GM12878 (cell line): ENCODE results near the gene MB21D2. TPM values are rescaled to one million over a fixed set of nuclear protein-coding genes. Genes with fewer than 3 reads are reported as not detected.

Experiments used
- ASH2L ChIP-seq: fragments of 300-600, 200-600 bp; sonication (generic); IDR thresholded peaks from 2 replicates; pipeline ENCODE4 v1.6.1; 2017; ENCODE audit warnings: low read depth, mild to moderate bottlenecking, borderline replicate concordance
- CBFB ChIP-seq: IDR thresholded peaks from 2 replicates; pipeline ENCODE4 v1.6.1; 2016; ENCODE audit warnings: antibody characterized with exemption, low read depth
- CREM ChIP-seq: IDR thresholded peaks from 2 replicates; pipeline ENCODE4 v1.6.1; 2014; ENCODE audit warnings: antibody characterized with exemption, low read depth
- ESRRA ChIP-seq: IDR thresholded peaks from 2 replicates; pipeline ENCODE4 v1.6.1; 2012; ENCODE audit warnings: mild to moderate bottlenecking, low read length, improper control_type of control experiment
- FOS ChIP-seq: IDR thresholded peaks from 3 replicates; pipeline ENCODE4 v1.6.1; 2011; ENCODE audit warnings: borderline replicate concordance; ENCODE audit not compliant: insufficient read length; ENCODE audit errors: extremely low read depth
- GABPA ChIP-seq: IDR thresholded peaks from 2 replicates; pipeline ENCODE4 v1.6.1; 2014; ENCODE audit warnings: antibody characterized with exemption, low read depth, mild to moderate bottlenecking, inconsistent platforms
- HDAC2 ChIP-seq: fragments of 200-600 bp; sonication (generic); IDR thresholded peaks from 2 replicates; pipeline ENCODE4 v1.6.1; 2017
- HDGF ChIP-seq: fragments of 450-650 bp; IDR thresholded peaks from 2 replicates; pipeline ENCODE4 v1.6.1; 2016; ENCODE audit warnings: antibody characterized with exemption
- IKZF2 ChIP-seq, 2 experiments: fragments of 450-650 bp; IDR thresholded peaks; 2 replicates each; pipeline ENCODE4 v1.6.1; 2017; ENCODE audit warnings: mild to moderate bottlenecking in 2 of 2, moderate library complexity in 2 of 2
- LARP7 ChIP-seq: fragments of 450-650 bp; IDR thresholded peaks from 2 replicates; pipeline ENCODE4 v1.6.1; 2017; ENCODE audit warnings: mild to moderate bottlenecking
- MTA2 ChIP-seq: fragments of 450-650 bp; IDR thresholded peaks from 2 replicates; pipeline ENCODE4 v1.6.1; 2016; ENCODE audit warnings: low read depth, mild to moderate bottlenecking, moderate library complexity
- MYC ChIP-seq: IDR thresholded peaks from 2 replicates; pipeline ENCODE4 v1.6.1; 2011; ENCODE audit warnings: mild to moderate bottlenecking, low read length, moderate library complexity, inconsistent platforms; ENCODE audit not compliant: insufficient read depth, insufficient replicate concordance, insufficient read length, severe bottlenecking
- NBN ChIP-seq: fragments of 450-650 bp; IDR thresholded peaks from 2 replicates; pipeline ENCODE4 v1.6.1; 2016
- NFIC ChIP-seq: IDR thresholded peaks from 2 replicates; pipeline ENCODE4 v1.6.1; 2012; ENCODE audit warnings: low read depth, mild to moderate bottlenecking, inconsistent platforms, low read length, moderate library complexity
- NRF1 ChIP-seq: conservative IDR thresholded peaks from 2 replicates; pipeline ENCODE4 v1.6.1; 2011; ENCODE audit warnings: mild to moderate bottlenecking, low read depth, low read length, improper control_type of control experiment
- RAD21 ChIP-seq: IDR thresholded peaks from 2 replicates; pipeline ENCODE4 v1.6.1; 2011; ENCODE audit warnings: mild to moderate bottlenecking, low read depth, low read length, moderate library complexity; ENCODE audit not compliant: insufficient read depth
- RUNX3 ChIP-seq: IDR thresholded peaks from 2 replicates; pipeline ENCODE4 v1.6.1; 2012; ENCODE audit warnings: low read length, inconsistent platforms
- SMAD1 ChIP-seq: fragments of 450-650 bp; IDR thresholded peaks from 2 replicates; pipeline ENCODE4 v1.6.1; 2018; ENCODE audit warnings: mild to moderate bottlenecking, low read depth; ENCODE audit not compliant: partially characterized antibody
- ZNF217 ChIP-seq: fragments of 450-650 bp; IDR thresholded peaks from 2 replicates; pipeline ENCODE4 v1.6.1; 2017; ENCODE audit warnings: antibody characterized with exemption, mild to moderate bottlenecking
- polyA plus RNA-seq, 11 experiments: library from polyadenylated mRNA; depleted of rRNA in 4 of 11; unstranded in 6 of 11; stranded (reverse) in 5 of 11; fragments of >200 nt; fragmentation: Nextera tagmentation in 4 of 11; fragmentation: Illumina TruSeq in 1 of 11; extraction: Ambion mirVana in 4 of 11; extraction: Trizol in 1 of 11; gene quantifications; 1 replicate in 1 of 11; 2 replicates in 10 of 11; pipeline versions ENCODE4 v1.2.1 to v1.2.3, GENCODE V29; 2011 to 2016; ENCODE audit warnings: inconsistent platforms in 2 of 11, missing spikeins in 2 of 11, low read depth in 1 of 11
- total RNA-seq, 4 experiments: library from RNA; depleted of rRNA in 3 of 4; stranded (reverse); fragments of >200 nt in 3 of 4; fragmentation: Illumina TruSeq in 1 of 4; extraction: Trizol in 1 of 4; gene quantifications; 2 replicates each; pipeline versions ENCODE4 v1.2.1 to v1.2.3, GENCODE V29; 2013 to 2021
- TF ChIP-seq, protein P1 (sequence below), 3 experiments: IDR thresholded peaks in 2 of 3; conservative IDR thresholded peaks in 1 of 3; 2 replicates each; pipeline ENCODE4 v1.5.1; 2011; ENCODE audit warnings: low read depth in 3 of 3, low read length in 3 of 3, mild to moderate bottlenecking in 3 of 3, control low read depth in 2 of 3, moderate library complexity in 2 of 3, inconsistent platforms in 1 of 3, mixed read lengths in 1 of 3; ENCODE audit not compliant: control insufficient read depth in 2 of 3, insufficient read depth in 1 of 3; ENCODE audit errors: extremely low read depth in 1 of 3
- TF ChIP-seq, protein P2 (sequence below): fragments of 450-650 bp; IDR thresholded peaks from 2 replicates; pipeline ENCODE4 v1.6.1; 2018; ENCODE audit warnings: mild to moderate bottlenecking, low read depth, moderate library complexity; ENCODE audit not compliant: partially characterized antibody
- TF ChIP-seq, protein P3 (sequence below): fragments of 450-650 bp; IDR thresholded peaks from 2 replicates; pipeline ENCODE4 v1.6.1; 2017; ENCODE audit warnings: low read depth, mild to moderate bottlenecking, moderate library complexity
- TF ChIP-seq, protein P4 (sequence below): IDR thresholded peaks from 2 replicates; pipeline ENCODE4 v1.6.1; 2011; ENCODE audit warnings: mild to moderate bottlenecking, low read depth, low read length, moderate library complexity; ENCODE audit not compliant: insufficient replicate concordance

MB21D2 gene
- total and polyA plus RNA-seq, 10 of the 15 experiments (the other 5 are each of a cell fraction or from before 2014, with no cell fraction given): 7.9 to 21.2 (median 15.3) TPM

DNA sequence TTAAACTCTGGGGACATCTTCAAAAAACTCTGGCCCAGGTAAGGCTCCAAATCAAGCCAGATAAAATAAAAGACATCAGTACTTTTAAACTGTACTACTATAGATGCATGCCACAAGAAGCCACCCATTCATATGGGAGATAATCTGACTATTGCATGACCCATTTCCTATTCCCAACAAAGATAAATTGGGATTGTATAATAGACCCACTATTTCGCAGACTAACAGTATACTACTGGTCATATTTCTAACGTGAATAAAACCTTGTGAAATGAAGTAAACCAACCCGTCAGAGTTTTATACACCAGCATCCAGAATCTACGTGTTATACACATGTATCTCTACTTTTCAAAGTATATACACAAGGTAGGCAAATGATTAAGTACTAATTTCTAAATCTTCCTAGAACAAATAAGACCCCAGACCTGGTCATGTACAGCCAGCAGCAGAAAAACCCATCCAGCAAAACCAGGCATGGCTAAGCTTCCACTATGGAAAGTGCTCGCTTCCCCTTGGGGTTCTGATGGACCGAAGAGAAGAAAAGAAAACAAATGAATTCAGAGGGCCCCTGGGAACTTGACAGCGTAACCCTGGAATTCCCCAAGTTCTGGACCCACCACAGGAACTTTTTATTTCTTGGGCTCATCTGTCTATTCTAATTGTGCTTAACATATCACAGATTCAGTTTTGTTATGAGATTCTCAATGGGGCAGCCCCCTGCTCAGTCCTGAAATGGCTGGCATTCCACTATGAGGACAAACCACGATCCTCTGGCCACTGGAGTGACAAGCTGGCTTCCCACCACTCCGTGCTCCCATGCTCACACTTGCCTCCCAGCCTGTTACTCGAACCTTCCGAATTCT lies 69.1 kb downstream of the MB21D2 start (continued):
- no peak for TF ChIP-seq HDGF
- TF ChIP-seq SMAD1: no peak
- no peak for TF ChIP-seq CBFB
- no peak for TF ChIP-seq MYC
- 0 out of 2 replicates have a peak, but pooled peaks have one; percentile 6 for TF ChIP-seq NBN
- TF ChIP-seq NFIC: peak; percentile 77
- TF ChIP-seq LARP7: no peak
- TF ChIP-seq, protein P1, sequence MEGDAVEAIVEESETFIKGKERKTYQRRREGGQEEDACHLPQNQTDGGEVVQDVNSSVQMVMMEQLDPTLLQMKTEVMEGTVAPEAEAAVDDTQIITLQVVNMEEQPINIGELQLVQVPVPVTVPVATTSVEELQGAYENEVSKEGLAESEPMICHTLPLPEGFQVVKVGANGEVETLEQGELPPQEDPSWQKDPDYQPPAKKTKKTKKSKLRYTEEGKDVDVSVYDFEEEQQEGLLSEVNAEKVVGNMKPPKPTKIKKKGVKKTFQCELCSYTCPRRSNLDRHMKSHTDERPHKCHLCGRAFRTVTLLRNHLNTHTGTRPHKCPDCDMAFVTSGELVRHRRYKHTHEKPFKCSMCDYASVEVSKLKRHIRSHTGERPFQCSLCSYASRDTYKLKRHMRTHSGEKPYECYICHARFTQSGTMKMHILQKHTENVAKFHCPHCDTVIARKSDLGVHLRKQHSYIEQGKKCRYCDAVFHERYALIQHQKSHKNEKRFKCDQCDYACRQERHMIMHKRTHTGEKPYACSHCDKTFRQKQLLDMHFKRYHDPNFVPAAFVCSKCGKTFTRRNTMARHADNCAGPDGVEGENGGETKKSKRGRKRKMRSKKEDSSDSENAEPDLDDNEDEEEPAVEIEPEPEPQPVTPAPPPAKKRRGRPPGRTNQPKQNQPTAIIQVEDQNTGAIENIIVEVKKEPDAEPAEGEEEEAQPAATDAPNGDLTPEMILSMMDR (IDR thresholded peaks at IDR 0.05 in 2 of 3, conservative IDR thresholded peaks at IDR 0.05 in 1 of 3; ENCODE audit: control insufficient read depth in 2 of 3, extremely low read depth in 1 of 3, insufficient read depth in 1 of 3, low read depth in 3 of 3, low read length in 3 of 3): no peak
- TF ChIP-seq IKZF2 (IDR thresholded peaks at IDR 0.05): peak; percentile 88 to 92
- TF ChIP-seq MTA2: peak; percentile 73
- no peak for TF ChIP-seq ZNF217
- TF ChIP-seq RUNX3: peak; percentile 73
- TF ChIP-seq, protein P2, sequence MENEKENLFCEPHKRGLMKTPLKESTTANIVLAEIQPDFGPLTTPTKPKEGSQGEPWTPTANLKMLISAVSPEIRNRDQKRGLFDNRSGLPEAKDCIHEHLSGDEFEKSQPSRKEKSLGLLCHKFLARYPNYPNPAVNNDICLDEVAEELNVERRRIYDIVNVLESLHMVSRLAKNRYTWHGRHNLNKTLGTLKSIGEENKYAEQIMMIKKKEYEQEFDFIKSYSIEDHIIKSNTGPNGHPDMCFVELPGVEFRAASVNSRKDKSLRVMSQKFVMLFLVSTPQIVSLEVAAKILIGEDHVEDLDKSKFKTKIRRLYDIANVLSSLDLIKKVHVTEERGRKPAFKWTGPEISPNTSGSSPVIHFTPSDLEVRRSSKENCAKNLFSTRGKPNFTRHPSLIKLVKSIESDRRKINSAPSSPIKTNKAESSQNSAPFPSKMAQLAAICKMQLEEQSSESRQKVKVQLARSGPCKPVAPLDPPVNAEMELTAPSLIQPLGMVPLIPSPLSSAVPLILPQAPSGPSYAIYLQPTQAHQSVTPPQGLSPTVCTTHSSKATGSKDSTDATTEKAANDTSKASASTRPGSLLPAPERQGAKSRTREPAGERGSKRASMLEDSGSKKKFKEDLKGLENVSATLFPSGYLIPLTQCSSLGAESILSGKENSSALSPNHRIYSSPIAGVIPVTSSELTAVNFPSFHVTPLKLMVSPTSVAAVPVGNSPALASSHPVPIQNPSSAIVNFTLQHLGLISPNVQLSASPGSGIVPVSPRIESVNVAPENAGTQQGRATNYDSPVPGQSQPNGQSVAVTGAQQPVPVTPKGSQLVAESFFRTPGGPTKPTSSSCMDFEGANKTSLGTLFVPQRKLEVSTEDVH: no peak
- no peak for TF ChIP-seq RAD21
- TF ChIP-seq, protein P3, sequence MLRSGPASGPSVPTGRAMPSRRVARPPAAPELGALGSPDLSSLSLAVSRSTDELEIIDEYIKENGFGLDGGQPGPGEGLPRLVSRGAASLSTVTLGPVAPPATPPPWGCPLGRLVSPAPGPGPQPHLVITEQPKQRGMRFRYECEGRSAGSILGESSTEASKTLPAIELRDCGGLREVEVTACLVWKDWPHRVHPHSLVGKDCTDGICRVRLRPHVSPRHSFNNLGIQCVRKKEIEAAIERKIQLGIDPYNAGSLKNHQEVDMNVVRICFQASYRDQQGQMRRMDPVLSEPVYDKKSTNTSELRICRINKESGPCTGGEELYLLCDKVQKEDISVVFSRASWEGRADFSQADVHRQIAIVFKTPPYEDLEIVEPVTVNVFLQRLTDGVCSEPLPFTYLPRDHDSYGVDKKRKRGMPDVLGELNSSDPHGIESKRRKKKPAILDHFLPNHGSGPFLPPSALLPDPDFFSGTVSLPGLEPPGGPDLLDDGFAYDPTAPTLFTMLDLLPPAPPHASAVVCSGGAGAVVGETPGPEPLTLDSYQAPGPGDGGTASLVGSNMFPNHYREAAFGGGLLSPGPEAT: peak; percentile 91
- no peak for TF ChIP-seq GABPA
- TF ChIP-seq ESRRA: no peak
- no peak for TF ChIP-seq ASH2L
- TF ChIP-seq, protein P4, sequence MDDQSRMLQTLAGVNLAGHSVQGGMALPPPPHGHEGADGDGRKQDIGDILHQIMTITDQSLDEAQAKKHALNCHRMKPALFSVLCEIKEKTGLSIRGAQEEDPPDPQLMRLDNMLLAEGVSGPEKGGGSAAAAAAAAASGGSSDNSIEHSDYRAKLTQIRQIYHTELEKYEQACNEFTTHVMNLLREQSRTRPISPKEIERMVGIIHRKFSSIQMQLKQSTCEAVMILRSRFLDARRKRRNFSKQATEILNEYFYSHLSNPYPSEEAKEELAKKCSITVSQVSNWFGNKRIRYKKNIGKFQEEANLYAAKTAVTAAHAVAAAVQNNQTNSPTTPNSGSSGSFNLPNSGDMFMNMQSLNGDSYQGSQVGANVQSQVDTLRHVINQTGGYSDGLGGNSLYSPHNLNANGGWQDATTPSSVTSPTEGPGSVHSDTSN: no peak
- no peak for TF ChIP-seq HDAC2
- TF ChIP-seq CREM: peak; percentile 57; the same call in 1 of the 2 replicates
- TF ChIP-seq NRF1: no peak
- no peak for TF ChIP-seq FOS
